Vagina (tissue), 2 donors: ENCODE data around the gene ERI2.
A peak's percentile ranks its signal among the peaks of the same experiment; 100 is the strongest.

Experiments
- POLR2A ChIP-seq, 2 donors: fragments of 450-650 bp; IDR thresholded peaks; one replicate each; pipeline ENCODE4 v1.6.1; 2017; ENCODE audit warnings: antibody characterized with exemption in 2 of 2, mild to moderate bottlenecking in 2 of 2, moderate library complexity in 2 of 2
- POLR2AphosphoS5 ChIP-seq, 2 donors: sonication (generic); formaldehyde crosslinking; IDR thresholded peaks; one replicate each; pipeline ENCODE4 v1.9.0; 2017; ENCODE audit warnings: antibody characterized with exemption in 2 of 2, mild to moderate bottlenecking in 2 of 2, low read depth in 1 of 2; ENCODE audit not compliant: insufficient read depth in 1 of 2
- TF ChIP-seq, protein P1 (sequence below), 3 experiments: fragments of 450-650 bp in 2 of 3; fragments of 200-600 bp in 1 of 3; sonication (generic) in 1 of 3; IDR thresholded peaks; one replicate each; pipeline ENCODE4 v1.5.1; 2017 to 2019; ENCODE audit warnings: antibody characterized with exemption in 3 of 3, mild to moderate bottlenecking in 2 of 3, moderate library complexity in 2 of 3

DNA sequence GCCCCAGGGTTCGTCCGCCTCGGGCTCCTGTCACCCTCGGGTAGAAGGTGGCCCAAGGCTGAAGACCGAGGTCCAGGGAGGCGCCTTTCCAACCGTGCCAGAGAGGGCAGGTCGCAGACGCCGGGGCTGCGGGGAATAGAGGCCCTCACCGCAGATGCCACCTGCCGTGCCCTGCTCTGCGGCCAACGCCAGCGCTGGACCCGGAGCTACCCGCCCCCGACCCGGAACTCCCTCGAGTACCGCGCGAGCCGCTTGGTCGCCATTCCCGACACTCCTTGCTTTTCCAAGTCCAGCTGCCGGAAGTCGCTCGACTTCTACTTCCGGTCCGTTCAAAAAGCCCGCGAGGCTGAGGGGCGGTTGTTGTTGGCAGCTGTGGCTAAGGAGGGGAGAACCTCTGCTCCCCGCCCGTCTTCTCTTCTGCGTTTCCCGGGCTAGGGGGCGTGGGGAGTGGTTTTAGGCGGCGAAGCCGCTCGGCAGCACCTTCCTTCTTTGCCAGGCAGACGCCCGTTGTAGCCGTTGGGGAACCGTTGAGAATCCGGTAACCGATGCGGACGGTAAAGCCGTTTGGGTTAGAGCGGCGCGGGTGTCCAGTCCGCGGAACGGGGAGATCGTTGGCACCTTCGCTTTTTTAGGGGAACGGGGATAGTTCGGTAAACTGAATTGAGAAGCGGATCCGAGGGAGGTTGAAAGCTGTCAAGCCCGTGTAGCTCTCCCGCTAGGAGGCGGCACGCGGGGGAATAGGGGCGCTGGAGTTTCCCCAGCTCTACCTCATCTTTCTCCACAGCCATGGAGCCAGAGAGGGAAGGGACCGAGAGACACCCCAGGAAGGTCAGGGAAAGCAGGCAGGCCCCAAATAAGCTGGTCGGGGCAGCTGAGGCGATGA lies at the start of gene ERI2, which contains the start of gene REXO5:
- TF ChIP-seq, protein P1, sequence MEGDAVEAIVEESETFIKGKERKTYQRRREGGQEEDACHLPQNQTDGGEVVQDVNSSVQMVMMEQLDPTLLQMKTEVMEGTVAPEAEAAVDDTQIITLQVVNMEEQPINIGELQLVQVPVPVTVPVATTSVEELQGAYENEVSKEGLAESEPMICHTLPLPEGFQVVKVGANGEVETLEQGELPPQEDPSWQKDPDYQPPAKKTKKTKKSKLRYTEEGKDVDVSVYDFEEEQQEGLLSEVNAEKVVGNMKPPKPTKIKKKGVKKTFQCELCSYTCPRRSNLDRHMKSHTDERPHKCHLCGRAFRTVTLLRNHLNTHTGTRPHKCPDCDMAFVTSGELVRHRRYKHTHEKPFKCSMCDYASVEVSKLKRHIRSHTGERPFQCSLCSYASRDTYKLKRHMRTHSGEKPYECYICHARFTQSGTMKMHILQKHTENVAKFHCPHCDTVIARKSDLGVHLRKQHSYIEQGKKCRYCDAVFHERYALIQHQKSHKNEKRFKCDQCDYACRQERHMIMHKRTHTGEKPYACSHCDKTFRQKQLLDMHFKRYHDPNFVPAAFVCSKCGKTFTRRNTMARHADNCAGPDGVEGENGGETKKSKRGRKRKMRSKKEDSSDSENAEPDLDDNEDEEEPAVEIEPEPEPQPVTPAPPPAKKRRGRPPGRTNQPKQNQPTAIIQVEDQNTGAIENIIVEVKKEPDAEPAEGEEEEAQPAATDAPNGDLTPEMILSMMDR (IDR thresholded peaks at IDR 0.05): peak in 2 of 3 experiments; percentile 29 to 41
- TF ChIP-seq POLR2A (IDR thresholded peaks at IDR 0.05) (no peak), POLR2AphosphoS5 (IDR thresholded peaks at IDR 0.05; ENCODE audit: insufficient read depth in 1 of 2, low read depth in 1 of 2) (peak; percentile 81 to 89)
